ENCODE measurements around the gene HAGHL. TPM values are rescaled to one million over a fixed set of nuclear protein-coding genes. Genes with fewer than 3 reads are reported as not detected.
"Not testable (repeated sequence)": the region's sequence is repeated elsewhere in the genome, so short reads cannot be mapped to it uniquely, and the experiment has no call there.

Gene HAGHL
- total RNA-seq, 1 donor from 2014 or later, result 33.2 TPM

- TF ChIP-seq, protein P1, sequence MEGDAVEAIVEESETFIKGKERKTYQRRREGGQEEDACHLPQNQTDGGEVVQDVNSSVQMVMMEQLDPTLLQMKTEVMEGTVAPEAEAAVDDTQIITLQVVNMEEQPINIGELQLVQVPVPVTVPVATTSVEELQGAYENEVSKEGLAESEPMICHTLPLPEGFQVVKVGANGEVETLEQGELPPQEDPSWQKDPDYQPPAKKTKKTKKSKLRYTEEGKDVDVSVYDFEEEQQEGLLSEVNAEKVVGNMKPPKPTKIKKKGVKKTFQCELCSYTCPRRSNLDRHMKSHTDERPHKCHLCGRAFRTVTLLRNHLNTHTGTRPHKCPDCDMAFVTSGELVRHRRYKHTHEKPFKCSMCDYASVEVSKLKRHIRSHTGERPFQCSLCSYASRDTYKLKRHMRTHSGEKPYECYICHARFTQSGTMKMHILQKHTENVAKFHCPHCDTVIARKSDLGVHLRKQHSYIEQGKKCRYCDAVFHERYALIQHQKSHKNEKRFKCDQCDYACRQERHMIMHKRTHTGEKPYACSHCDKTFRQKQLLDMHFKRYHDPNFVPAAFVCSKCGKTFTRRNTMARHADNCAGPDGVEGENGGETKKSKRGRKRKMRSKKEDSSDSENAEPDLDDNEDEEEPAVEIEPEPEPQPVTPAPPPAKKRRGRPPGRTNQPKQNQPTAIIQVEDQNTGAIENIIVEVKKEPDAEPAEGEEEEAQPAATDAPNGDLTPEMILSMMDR (IDR thresholded peaks at IDR 0.05; ENCODE audit: insufficient read depth, low read length, severe bottlenecking), result no peak
- no peaks in the 10 kb centered on the region for H3K36me3 ChIP-seq (ENCODE audit: control insufficient read depth, insufficient read depth, low read length)
- peaks cover 20% of the 10 kb centered on the region for H3K27me3 ChIP-seq (ENCODE audit: control insufficient read depth, insufficient read depth, low read length)
- H3K4me3 ChIP-seq (ENCODE audit: low read depth, low read length), result no peak overlapping the region
- FAIRE-seq (no peak), DNase-seq (ENCODE audit: low read depth) (no peak)
Measured at GRCh38 chr16:710500-711075, 16.3 kb upstream of the HAGHL start.

DNA sequence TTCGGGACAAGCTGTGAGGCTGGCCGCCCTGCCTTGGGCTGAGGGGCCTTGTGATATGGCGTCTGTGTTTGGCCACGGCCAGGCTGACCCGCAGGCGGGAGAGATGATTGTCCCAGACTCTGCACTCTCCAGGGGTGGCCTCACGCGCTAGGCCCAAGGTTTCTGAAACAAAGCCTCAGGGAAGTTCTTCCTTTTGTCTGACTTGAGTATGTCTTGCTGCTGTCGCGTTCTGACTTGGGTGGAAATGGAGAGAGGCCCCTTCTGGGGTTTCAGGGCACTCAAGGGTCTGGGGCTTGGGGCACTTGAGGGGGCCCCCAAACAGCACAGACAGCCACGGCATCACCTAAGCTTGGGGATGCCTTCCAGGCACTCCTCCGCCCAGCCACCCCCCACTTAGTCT is 15.8 kb upstream of the HAGHL start:
- Histone ChIP-seq H3K27me3 (ENCODE audit: control insufficient read depth, insufficient read depth, low read length) (peaks cover 20% of the 10 kb centered on the region), H3K4me3 (ENCODE audit: low read depth, low read length) (no peak overlapping the region), H3K36me3 (ENCODE audit: control insufficient read depth, insufficient read depth, low read length) (no peaks in the 10 kb centered on the region)
- FAIRE-seq (no peak), DNase-seq (ENCODE audit: low read depth) (no peak)
- TF ChIP-seq, protein P1 (IDR thresholded peaks at IDR 0.05; ENCODE audit: insufficient read depth, low read length, severe bottlenecking), result no peak

- no peak for FAIRE-seq
- Histone ChIP-seq H3K27me3 (ENCODE audit: control insufficient read depth, insufficient read depth, low read length) (peaks cover 17% of the 10 kb centered on the region), H3K4me3 (ENCODE audit: low read depth, low read length) (no peak overlapping the region), H3K36me3 (ENCODE audit: control insufficient read depth, insufficient read depth, low read length) (no peaks in the 10 kb centered on the region)
- DNase-seq (ENCODE audit: low read depth), result peak; percentile 28
- TF ChIP-seq, protein P1 (IDR thresholded peaks at IDR 0.05; ENCODE audit: insufficient read depth, low read length, severe bottlenecking), result peak; percentile 95
Measured at GRCh38 chr16:711548-712320, 15.2 kb upstream of the HAGHL start.

GRCh38 chr16:712740-713250 is 14.1 kb upstream of the HAGHL start:
- not testable (repeated sequence) for H3K4me3 ChIP-seq (ENCODE audit: low read depth, low read length); H3K36me3 ChIP-seq (ENCODE audit: control insufficient read depth, insufficient read depth, low read length)
- FAIRE-seq (peak; percentile 52), DNase-seq (ENCODE audit: low read depth) (peak; percentile 94)
- peaks cover 13% of the 10 kb centered on the region for H3K27me3 ChIP-seq (ENCODE audit: control insufficient read depth, insufficient read depth, low read length)
- TF ChIP-seq, protein P1 (IDR thresholded peaks at IDR 0.05; ENCODE audit: insufficient read depth, low read length, severe bottlenecking), result peak; percentile 56

- FAIRE-seq, result no peak
- H3K36me3 ChIP-seq (ENCODE audit: control insufficient read depth, insufficient read depth, low read length), result no peaks in the 10 kb centered on the region
- H3K27me3 ChIP-seq (ENCODE audit: control insufficient read depth, insufficient read depth, low read length), result peaks cover 11% of the 10 kb centered on the region
- TF ChIP-seq, protein P1 (IDR thresholded peaks at IDR 0.05; ENCODE audit: insufficient read depth, low read length, severe bottlenecking), result no peak
- peak; percentile 29 for DNase-seq (ENCODE audit: low read depth)
- H3K4me3 ChIP-seq (ENCODE audit: low read depth, low read length), result no peak overlapping the region
Measured at GRCh38 chr16:714079-714478, 12.8 kb upstream of the HAGHL start.
